Ishikawa (cell line): ENCODE data around the gene SOCS1.

Experiments used
- CEBPB ChIP-seq: IDR thresholded peaks from 2 replicates; pipeline ENCODE4 v1.6.1; 2012
- CREB1 ChIP-seq: IDR thresholded peaks from 2 replicates; pipeline ENCODE4 v1.6.1; 2012; ENCODE audit warnings: low read depth
- EGR1 ChIP-seq: IDR thresholded peaks from 2 replicates; pipeline ENCODE4 v1.6.1; 2012
- EP300 ChIP-seq: IDR thresholded peaks from 2 replicates; pipeline ENCODE4 v1.6.1; 2012; ENCODE audit warnings: borderline replicate concordance
- FOXM1 ChIP-seq: IDR thresholded peaks from 2 replicates; pipeline ENCODE4 v1.6.1; 2012; ENCODE audit warnings: low read depth, borderline replicate concordance
- NFIC ChIP-seq: IDR thresholded peaks from 2 replicates; pipeline ENCODE4 v1.6.1; 2012
- RAD21 ChIP-seq: IDR thresholded peaks from 2 replicates; pipeline ENCODE4 v1.6.1; 2012; ENCODE audit warnings: low read depth
- TAF1 ChIP-seq: IDR thresholded peaks from 2 replicates; pipeline ENCODE4 v1.6.1; 2012; ENCODE audit warnings: low read depth, mild to moderate bottlenecking
- TCF12 ChIP-seq: IDR thresholded peaks from 2 replicates; pipeline ENCODE4 v1.6.1; 2012; ENCODE audit warnings: low read depth
- TEAD4 ChIP-seq: IDR thresholded peaks from 2 replicates; pipeline ENCODE4 v1.6.1; 2012
- YY1 ChIP-seq: IDR thresholded peaks from 2 replicates; pipeline ENCODE4 v1.6.1; 2012; ENCODE audit warnings: low read depth
- ZBTB7A ChIP-seq: IDR thresholded peaks from 2 replicates; pipeline ENCODE4 v1.6.1; 2012; ENCODE audit warnings: low read depth
- TF ChIP-seq, protein P1 (sequence below): IDR thresholded peaks from 2 replicates; pipeline ENCODE4 v1.6.1; 2012
- TF ChIP-seq, protein P2 (sequence below): IDR thresholded peaks from 2 replicates; pipeline ENCODE4 v1.6.1; 2012
- TF ChIP-seq, protein P3 (sequence below): IDR thresholded peaks from 2 replicates; pipeline ENCODE4 v1.6.1; 2012; ENCODE audit warnings: low read depth, mild to moderate bottlenecking

The SOCS1 gene

DNA sequence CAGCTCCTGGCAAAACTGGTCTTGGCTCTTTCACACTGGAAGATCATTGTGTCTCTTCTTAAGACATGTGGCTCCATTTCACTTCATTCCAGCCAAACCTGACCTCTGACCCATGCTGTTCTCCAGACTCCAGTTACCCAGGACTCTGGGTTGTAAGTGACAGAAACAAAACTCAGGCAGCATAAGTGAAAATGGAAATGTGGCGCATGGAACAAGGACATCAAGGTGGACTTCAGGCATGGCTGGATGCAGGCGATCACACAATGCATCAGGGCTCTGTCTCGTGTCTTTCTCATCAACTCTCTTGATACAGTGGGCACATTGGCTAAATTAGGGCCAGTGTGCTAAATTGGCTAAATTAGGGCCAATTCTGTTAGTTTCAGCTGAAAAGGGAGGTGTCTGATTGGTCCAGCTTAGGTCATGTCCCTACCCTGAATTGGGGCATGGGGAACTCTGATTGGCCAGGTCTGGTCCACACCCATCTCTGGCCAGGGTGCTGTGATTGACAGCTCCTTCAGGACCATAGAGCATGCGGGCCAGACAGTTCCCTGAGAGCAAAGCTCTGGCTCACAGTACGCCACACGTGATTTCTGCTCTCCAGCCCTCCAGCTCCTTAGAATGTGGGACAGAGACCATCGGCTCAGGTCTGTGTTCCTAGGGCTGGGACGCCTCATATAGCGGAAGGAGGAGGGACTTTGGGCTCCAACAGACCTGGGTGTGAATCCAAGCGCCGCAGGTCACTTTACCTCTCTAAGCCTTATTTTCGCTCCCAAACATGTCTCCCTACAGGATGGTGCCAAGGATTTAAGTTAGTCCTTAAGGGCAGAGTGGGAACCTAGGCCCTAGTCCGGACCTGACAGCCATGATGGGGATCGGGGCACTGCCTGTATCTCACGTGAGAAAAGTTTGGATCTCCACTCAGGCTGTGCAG, 17.5 kb downstream of the SOCS1 start:
- TF ChIP-seq TEAD4 (no peak), NFIC (no peak), FOXM1 (no peak), CREB1 (no peak), TAF1 (no peak), TCF12 (no peak), EGR1 (no peak), RAD21 (no peak), EP300 (no peak), YY1 (no peak)
- TF ChIP-seq, protein P1, sequence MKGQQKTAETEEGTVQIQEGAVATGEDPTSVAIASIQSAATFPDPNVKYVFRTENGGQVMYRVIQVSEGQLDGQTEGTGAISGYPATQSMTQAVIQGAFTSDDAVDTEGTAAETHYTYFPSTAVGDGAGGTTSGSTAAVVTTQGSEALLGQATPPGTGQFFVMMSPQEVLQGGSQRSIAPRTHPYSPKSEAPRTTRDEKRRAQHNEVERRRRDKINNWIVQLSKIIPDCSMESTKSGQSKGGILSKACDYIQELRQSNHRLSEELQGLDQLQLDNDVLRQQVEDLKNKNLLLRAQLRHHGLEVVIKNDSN: no peak
- TF ChIP-seq, protein P2, sequence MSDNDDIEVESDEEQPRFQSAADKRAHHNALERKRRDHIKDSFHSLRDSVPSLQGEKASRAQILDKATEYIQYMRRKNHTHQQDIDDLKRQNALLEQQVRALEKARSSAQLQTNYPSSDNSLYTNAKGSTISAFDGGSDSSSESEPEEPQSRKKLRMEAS: no peak

DNA sequence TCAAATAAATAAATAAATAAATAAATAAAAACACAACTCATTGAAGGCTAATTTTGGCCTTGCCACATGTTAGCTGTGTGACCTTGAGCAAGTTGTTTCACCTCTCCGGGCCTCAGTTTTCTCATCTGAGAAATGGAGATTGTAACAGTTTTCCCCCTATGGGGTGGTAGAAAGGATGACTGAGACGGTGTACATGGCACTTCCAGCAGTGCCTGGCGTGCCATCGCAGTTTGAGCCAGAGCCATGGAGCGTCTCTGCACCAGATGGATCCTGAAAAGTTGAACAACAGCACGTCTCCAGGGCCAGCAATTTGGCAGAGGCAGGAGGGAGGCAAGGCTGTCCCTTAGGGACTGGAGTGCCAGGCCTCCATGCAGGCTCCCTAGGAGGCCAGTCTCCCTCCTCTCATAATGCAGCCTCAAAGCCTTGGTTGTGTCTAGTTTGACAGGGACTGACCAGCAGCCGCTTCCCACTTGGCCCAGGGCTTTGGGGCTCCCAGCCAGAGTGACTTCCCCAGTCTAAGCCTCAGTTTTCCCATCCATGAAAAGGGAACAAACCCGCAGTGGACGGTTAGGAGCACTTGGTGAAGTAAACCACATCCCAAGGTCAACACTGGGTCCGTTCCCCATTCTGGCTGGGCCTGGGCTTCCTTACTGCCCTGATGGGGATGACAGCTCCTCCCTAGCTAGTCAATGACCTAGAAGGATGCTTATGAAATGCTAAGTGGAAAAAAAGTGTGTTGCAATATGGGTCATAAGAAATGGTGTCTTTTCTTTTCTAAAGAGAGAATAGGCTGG, 19.3 kb downstream of the SOCS1 start:
- no peak for TF ChIP-seq FOXM1
- no peak for TF ChIP-seq TEAD4
- no peak for TF ChIP-seq YY1
- TF ChIP-seq, protein P3, sequence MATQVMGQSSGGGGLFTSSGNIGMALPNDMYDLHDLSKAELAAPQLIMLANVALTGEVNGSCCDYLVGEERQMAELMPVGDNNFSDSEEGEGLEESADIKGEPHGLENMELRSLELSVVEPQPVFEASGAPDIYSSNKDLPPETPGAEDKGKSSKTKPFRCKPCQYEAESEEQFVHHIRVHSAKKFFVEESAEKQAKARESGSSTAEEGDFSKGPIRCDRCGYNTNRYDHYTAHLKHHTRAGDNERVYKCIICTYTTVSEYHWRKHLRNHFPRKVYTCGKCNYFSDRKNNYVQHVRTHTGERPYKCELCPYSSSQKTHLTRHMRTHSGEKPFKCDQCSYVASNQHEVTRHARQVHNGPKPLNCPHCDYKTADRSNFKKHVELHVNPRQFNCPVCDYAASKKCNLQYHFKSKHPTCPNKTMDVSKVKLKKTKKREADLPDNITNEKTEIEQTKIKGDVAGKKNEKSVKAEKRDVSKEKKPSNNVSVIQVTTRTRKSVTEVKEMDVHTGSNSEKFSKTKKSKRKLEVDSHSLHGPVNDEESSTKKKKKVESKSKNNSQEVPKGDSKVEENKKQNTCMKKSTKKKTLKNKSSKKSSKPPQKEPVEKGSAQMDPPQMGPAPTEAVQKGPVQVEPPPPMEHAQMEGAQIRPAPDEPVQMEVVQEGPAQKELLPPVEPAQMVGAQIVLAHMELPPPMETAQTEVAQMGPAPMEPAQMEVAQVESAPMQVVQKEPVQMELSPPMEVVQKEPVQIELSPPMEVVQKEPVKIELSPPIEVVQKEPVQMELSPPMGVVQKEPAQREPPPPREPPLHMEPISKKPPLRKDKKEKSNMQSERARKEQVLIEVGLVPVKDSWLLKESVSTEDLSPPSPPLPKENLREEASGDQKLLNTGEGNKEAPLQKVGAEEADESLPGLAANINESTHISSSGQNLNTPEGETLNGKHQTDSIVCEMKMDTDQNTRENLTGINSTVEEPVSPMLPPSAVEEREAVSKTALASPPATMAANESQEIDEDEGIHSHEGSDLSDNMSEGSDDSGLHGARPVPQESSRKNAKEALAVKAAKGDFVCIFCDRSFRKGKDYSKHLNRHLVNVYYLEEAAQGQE: no peak
- TF ChIP-seq, protein P1: no peak
- TF ChIP-seq NFIC: no peak
- no peak for TF ChIP-seq EGR1
- no peak for TF ChIP-seq TAF1
- no peak for TF ChIP-seq RAD21
- no peak for TF ChIP-seq CEBPB
- TF ChIP-seq ZBTB7A: no peak
- TF ChIP-seq, protein P2: no peak
- TF ChIP-seq TCF12: no peak
- no peak for TF ChIP-seq CREB1
- no peak for TF ChIP-seq EP300

DNA sequence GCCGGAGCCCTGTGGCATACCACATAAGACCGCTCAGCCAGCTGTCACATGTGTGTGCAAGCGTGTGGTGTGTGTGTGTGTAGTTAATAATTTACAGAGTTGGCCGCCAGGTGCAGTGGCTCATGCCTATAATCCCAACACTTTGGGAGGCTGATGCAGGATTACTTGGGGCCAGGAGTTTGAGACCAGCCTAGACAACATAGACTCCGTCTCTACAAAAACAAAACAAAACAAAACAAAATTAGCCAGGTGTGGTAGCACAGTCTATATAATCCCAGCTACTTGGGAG, 20.4 kb downstream of the SOCS1 start:
- TF ChIP-seq, protein P2: no peak

DNA sequence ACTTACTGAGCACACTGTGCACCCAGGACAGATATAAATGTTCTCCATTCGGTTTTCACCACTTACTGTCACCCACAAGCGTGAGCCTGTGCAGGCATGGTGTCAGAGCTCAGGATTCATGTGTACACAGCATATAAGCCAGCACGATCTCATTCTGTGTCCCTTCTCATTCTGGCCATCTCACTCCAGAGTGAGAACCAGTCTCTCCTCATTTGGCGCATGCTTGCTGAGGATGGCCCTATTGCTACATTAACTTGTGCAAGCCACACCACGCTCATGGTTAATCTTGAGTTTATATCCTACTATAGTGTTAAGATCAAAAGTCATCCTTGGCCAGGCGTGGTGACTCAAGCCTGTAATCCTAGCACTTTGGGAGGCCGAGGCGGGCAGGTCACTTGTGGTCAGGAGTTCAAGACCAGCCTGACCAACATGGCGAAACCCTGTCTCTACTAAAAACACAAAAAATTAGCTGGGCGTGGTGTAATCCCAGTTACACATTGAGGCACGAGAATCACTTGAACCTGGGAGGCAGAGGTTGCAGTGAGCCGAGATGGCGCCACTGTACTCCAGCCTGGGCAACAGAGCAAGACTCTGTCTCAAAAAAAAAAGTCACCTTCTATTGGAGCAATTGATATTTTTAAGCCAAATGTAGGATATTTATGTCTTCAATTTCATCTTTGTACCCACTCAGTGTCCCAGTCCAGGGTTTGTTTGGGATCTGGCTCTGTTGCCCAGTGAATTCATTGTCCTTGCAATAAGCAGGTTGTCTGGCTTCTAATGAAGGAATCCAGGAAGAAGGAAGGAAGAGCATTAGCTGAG, 20.9 kb downstream of the SOCS1 start:
- no peak for TF ChIP-seq RAD21
- no peak for TF ChIP-seq YY1
- no peak for TF ChIP-seq EP300
- TF ChIP-seq CREB1: no peak
- TF ChIP-seq, protein P1: no peak
- no peak for TF ChIP-seq TAF1
- no peak for TF ChIP-seq TEAD4
- TF ChIP-seq, protein P3: no peak
- TF ChIP-seq FOXM1: no peak
- no peak for TF ChIP-seq ZBTB7A
- no peak for TF ChIP-seq EGR1
- TF ChIP-seq CEBPB: no peak
